ENCODE results near the gene OCEL1. TPM values are rescaled to one million over a fixed set of nuclear protein-coding genes. Genes with fewer than 3 reads are reported as not detected.

Gene OCEL1
- total and polyA plus RNA-seq, 10 of the 15 experiments (the other 5 are each of a cell fraction or from before 2014, with no cell fraction given): 2.8 to 18.2 (median 7.4) TPM

DNA sequence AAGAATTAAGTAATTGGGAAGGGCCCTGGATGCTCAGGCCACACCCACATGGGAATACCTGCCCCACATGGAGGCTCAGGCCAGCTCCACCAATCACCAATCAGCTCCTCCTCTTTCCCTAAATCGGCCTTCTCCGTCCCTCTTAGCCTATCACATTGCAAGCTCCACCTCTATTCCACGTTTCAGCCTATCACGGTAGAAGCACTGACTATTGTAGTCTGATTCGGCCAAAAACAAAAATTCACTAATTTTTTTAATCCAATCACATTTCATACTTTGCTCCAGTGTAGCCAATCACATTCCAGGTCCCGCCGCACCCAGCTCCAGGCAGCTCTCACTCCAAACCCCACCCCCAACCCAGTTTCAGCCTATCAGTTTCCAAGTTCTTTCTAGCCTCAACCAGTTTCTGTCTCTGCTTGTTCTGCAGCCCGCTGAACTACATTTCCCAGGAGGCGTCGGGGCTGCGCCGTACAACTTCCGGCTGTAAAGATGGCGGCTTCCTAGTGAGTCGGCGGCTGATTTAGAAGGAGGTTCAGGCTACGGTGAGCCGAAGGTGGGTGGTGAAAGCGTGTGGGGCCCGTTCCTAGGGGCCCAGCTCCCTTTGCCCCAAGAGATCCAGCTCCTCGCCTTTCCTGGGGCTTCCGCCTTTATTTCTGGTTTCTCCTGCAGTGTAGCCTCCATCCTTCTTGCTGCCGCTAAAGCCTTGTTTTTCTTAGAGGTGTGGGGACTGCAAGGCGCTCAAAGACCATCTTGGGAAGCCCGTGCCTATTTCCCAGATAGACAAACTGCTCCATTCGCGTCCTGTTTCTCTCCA lies 41.2 kb downstream of the OCEL1 start, which contains the start of gene BABAM1 (continued):
- TF ChIP-seq, protein P1, sequence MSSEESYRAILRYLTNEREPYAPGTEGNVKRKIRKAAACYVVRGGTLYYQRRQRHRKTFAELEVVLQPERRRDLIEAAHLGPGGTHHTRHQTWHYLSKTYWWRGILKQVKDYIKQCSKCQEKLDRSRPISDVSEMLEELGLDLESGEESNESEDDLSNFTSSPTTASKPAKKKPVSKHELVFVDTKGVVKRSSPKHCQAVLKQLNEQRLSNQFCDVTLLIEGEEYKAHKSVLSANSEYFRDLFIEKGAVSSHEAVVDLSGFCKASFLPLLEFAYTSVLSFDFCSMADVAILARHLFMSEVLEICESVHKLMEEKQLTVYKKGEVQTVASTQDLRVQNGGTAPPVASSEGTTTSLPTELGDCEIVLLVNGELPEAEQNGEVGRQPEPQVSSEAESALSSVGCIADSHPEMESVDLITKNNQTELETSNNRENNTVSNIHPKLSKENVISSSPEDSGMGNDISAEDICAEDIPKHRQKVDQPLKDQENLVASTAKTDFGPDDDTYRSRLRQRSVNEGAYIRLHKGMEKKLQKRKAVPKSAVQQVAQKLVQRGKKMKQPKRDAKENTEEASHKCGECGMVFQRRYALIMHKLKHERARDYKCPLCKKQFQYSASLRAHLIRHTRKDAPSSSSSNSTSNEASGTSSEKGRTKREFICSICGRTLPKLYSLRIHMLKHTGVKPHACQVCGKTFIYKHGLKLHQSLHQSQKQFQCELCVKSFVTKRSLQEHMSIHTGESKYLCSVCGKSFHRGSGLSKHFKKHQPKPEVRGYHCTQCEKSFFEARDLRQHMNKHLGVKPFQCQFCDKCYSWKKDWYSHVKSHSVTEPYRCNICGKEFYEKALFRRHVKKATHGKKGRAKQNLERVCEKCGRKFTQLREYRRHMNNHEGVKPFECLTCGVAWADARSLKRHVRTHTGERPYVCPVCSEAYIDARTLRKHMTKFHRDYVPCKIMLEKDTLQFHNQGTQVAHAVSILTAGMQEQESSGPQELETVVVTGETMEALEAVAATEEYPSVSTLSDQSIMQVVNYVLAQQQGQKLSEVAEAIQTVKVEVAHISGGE (CRISPR knock-in tag; IDR thresholded peaks at IDR 0.05): no peak
- 0 out of 2 replicates have a peak, but pooled peaks have one; percentile 74 for TF ChIP-seq WRNIP1 (IDR thresholded peaks at IDR 0.05; ENCODE audit: borderline replicate concordance, low read depth, low read length)
- TF ChIP-seq RFX5 (IDR thresholded peaks at IDR 0.05; ENCODE audit: low read depth, low read length): peak; percentile 87
- TF ChIP-seq, protein P2, sequence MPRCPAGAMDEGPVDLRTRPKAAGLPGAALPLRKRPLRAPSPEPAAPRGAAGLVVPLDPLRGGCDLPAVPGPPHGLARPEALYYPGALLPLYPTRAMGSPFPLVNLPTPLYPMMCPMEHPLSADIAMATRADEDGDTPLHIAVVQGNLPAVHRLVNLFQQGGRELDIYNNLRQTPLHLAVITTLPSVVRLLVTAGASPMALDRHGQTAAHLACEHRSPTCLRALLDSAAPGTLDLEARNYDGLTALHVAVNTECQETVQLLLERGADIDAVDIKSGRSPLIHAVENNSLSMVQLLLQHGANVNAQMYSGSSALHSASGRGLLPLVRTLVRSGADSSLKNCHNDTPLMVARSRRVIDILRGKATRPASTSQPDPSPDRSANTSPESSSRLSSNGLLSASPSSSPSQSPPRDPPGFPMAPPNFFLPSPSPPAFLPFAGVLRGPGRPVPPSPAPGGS (IDR thresholded peaks at IDR 0.05; ENCODE audit: borderline replicate concordance, insufficient read depth, low read depth, low read length, poor library complexity, severe bottlenecking): no peak
- peak; percentile 14 for TF ChIP-seq RELA (IDR thresholded peaks at IDR 0.05; ENCODE audit: borderline replicate concordance, partially characterized antibody)
- TF ChIP-seq NBN (IDR thresholded peaks at IDR 0.05): peak; percentile 21; the same call in 1 of the 2 replicates
- no peak for TF ChIP-seq MYB (IDR thresholded peaks at IDR 0.05; ENCODE audit: borderline replicate concordance, low read depth, low read length)
- peak; percentile 24; the same call in 1 of the 2 replicates for TF ChIP-seq TBL1XR1 (IDR thresholded peaks at IDR 0.05; ENCODE audit: low read depth, low read length)
- peak; percentile 100 for TF ChIP-seq EZH2 (IDR thresholded peaks at IDR 0.05; ENCODE audit: borderline replicate concordance, control insufficient read depth, low read depth, low read length)
- no peak for TF ChIP-seq ZNF384 (IDR thresholded peaks at IDR 0.05; ENCODE audit: borderline replicate concordance, low read depth, low read length)
- TF ChIP-seq MXI1 (IDR thresholded peaks at IDR 0.05; ENCODE audit: low read depth, low read length): no peak; the same call in none of the 2 replicates
- TF ChIP-seq, protein P3, sequence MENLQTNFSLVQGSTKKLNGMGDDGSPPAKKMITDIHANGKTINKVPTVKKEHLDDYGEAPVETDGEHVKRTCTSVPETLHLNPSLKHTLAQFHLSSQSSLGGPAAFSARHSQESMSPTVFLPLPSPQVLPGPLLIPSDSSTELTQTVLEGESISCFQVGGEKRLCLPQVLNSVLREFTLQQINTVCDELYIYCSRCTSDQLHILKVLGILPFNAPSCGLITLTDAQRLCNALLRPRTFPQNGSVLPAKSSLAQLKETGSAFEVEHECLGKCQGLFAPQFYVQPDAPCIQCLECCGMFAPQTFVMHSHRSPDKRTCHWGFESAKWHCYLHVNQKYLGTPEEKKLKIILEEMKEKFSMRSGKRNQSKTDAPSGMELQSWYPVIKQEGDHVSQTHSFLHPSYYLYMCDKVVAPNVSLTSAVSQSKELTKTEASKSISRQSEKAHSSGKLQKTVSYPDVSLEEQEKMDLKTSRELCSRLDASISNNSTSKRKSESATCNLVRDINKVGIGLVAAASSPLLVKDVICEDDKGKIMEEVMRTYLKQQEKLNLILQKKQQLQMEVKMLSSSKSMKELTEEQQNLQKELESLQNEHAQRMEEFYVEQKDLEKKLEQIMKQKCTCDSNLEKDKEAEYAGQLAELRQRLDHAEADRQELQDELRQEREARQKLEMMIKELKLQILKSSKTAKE (IDR thresholded peaks at IDR 0.05; ENCODE audit: low read depth, poor library complexity, severe bottlenecking): peak; percentile 78
- peak; percentile 62; the same call in 1 of the 2 replicates for TF ChIP-seq POLR2AphosphoS2 (IDR thresholded peaks at IDR 0.05; ENCODE audit: low read depth, low read length)
- TF ChIP-seq RB1 (IDR thresholded peaks at IDR 0.05; ENCODE audit: borderline replicate concordance): peak; percentile 64; the same call in 1 of the 2 replicates
- no peak for TF ChIP-seq GATAD2B (conservative IDR thresholded peaks at IDR 0.05; ENCODE audit: low read depth)
- no peak for TF ChIP-seq IKZF2 (IDR thresholded peaks at IDR 0.05)
- TF ChIP-seq, protein P4, sequence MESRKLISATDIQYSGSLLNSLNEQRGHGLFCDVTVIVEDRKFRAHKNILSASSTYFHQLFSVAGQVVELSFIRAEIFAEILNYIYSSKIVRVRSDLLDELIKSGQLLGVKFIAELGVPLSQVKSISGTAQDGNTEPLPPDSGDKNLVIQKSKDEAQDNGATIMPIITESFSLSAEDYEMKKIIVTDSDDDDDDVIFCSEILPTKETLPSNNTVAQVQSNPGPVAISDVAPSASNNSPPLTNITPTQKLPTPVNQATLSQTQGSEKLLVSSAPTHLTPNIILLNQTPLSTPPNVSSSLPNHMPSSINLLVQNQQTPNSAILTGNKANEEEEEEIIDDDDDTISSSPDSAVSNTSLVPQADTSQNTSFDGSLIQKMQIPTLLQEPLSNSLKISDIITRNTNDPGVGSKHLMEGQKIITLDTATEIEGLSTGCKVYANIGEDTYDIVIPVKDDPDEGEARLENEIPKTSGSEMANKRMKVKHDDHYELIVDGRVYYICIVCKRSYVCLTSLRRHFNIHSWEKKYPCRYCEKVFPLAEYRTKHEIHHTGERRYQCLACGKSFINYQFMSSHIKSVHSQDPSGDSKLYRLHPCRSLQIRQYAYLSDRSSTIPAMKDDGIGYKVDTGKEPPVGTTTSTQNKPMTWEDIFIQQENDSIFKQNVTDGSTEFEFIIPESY (IDR thresholded peaks at IDR 0.05): no peak
- TF ChIP-seq CBFB (IDR thresholded peaks at IDR 0.05; ENCODE audit: low read depth): 0 out of 2 replicates have a peak, but pooled peaks have one; percentile 54
- TF ChIP-seq KLF5 (IDR thresholded peaks at IDR 0.05; ENCODE audit: partially characterized antibody): no peak
- no peak for TF ChIP-seq DPF2 (IDR thresholded peaks at IDR 0.05)
